H9 (cell line): Measurements from ENCODE around the gene DPP7. TPM values are rescaled to one million over a fixed set of nuclear protein-coding genes. Genes with fewer than 3 reads are reported as not detected.
A peak's percentile ranks its signal among the peaks of the same experiment; 100 is the strongest.

Source experiments
- DNase-seq: peaks from one replicate; pipeline ENCODE4 v3.0.0-alpha.2; 2017
- H2AFZ ChIP-seq: one replicate; pipeline ENCODE4 v1.6.1; 2013; ENCODE audit warnings: mild to moderate bottlenecking, low read length, control low read depth, moderate library complexity
- H2AK5ac ChIP-seq: 2 replicates; pipeline ENCODE4 v1.6.1; 2013; ENCODE audit warnings: low read length, control low read depth, mixed read lengths; ENCODE audit not compliant: insufficient read length
- H2BK120ac ChIP-seq: one replicate; pipeline ENCODE4 v1.6.1; 2013; ENCODE audit warnings: low read depth, mild to moderate bottlenecking, low read length, control low read depth, inconsistent platforms; ENCODE audit not compliant: poor library complexity, severe bottlenecking
- H2BK12ac ChIP-seq: 2 replicates; pipeline ENCODE4 v1.6.1; 2013; ENCODE audit warnings: low read length, control low read depth, mixed read lengths, low read depth; ENCODE audit not compliant: insufficient read length
- H2BK15ac ChIP-seq: 2 replicates; pipeline ENCODE4 v1.6.1; 2013; ENCODE audit warnings: low read depth, low read length, control low read depth
- H2BK20ac ChIP-seq: one replicate; pipeline ENCODE4 v1.6.1; 2013; ENCODE audit warnings: low read depth, mild to moderate bottlenecking, low read length, control low read depth, inconsistent platforms; ENCODE audit not compliant: poor library complexity, severe bottlenecking
- H2BK5ac ChIP-seq: 2 replicates; pipeline ENCODE4 v1.6.1; 2013; ENCODE audit warnings: low read length, control low read depth, mixed read lengths; ENCODE audit not compliant: insufficient read length
- H3K14ac ChIP-seq: 2 replicates; pipeline ENCODE4 v1.6.1; 2013; ENCODE audit warnings: low read length, control low read depth; ENCODE audit not compliant: insufficient read depth
- H3K18ac ChIP-seq: 2 replicates; pipeline ENCODE4 v1.6.1; 2013; ENCODE audit warnings: low read depth, mild to moderate bottlenecking, mixed read lengths, low read length, control low read depth; ENCODE audit not compliant: insufficient read length
- H3K23ac ChIP-seq: 2 replicates; pipeline ENCODE4 v1.6.1; 2013; ENCODE audit warnings: low read length, control low read depth, mixed read lengths, low read depth; ENCODE audit not compliant: insufficient read length
- H3K23me2 ChIP-seq: 2 replicates; pipeline ENCODE4 v1.6.1; 2013; ENCODE audit warnings: low read depth, mild to moderate bottlenecking, mixed read lengths, low read length, control low read depth; ENCODE audit not compliant: insufficient read length, poor library complexity, severe bottlenecking
- H3K27ac ChIP-seq: 2 replicates; pipeline ENCODE4 v1.5.1; 2013; ENCODE audit warnings: low read length, control low read depth, mixed read lengths, low read depth; ENCODE audit not compliant: insufficient read length
- H3K27me3 ChIP-seq: 2 replicates; pipeline ENCODE4 v1.6.1; 2013; ENCODE audit warnings: low read length, control low read depth, inconsistent platforms; ENCODE audit not compliant: insufficient read depth
- H3K4ac ChIP-seq: 2 replicates; pipeline ENCODE4 v1.6.1; 2013; ENCODE audit warnings: low read depth, mild to moderate bottlenecking, control low read depth, inconsistent platforms, low read length, moderate library complexity
- H3K4me1 ChIP-seq: 2 replicates; pipeline ENCODE4 v1.6.1; 2013; ENCODE audit warnings: low read length, control low read depth, inconsistent platforms; ENCODE audit not compliant: insufficient read depth
- H3K4me2 ChIP-seq: 2 replicates; pipeline ENCODE4 v1.6.1; 2013; ENCODE audit warnings: low read length, control low read depth, mixed read lengths; ENCODE audit not compliant: insufficient read length, insufficient read depth
- H3K56ac ChIP-seq: 2 replicates; pipeline ENCODE4 v1.6.1; 2013; ENCODE audit warnings: low read depth, mild to moderate bottlenecking, mixed read lengths, low read length, control low read depth; ENCODE audit not compliant: insufficient read length
- H3K79me1 ChIP-seq: 2 replicates; pipeline ENCODE4 v1.6.1; 2013; ENCODE audit warnings: low read depth, mild to moderate bottlenecking, moderate library complexity, low read length, control low read depth, inconsistent platforms; ENCODE audit not compliant: insufficient read depth, poor library complexity, severe bottlenecking
- H3K79me2 ChIP-seq: 2 replicates; pipeline ENCODE4 v1.6.1; 2013; ENCODE audit warnings: low read length, control low read depth, inconsistent platforms; ENCODE audit not compliant: insufficient read depth
- H3K9ac ChIP-seq: 2 replicates; pipeline ENCODE4 v1.6.1; 2013; ENCODE audit warnings: low read length, control low read depth, mixed read lengths; ENCODE audit not compliant: insufficient read length; ENCODE audit errors: extremely low read depth
- H3K9me3 ChIP-seq: one replicate; pipeline ENCODE4 v1.6.1; 2013; ENCODE audit warnings: low read depth, low read length, inconsistent platforms; ENCODE audit not compliant: control insufficient read depth
- H3T11ph ChIP-seq: one replicate; pipeline ENCODE4 v1.6.1; 2013; ENCODE audit warnings: mild to moderate bottlenecking, low read length, control low read depth, inconsistent platforms
- H4K20me1 ChIP-seq: one replicate; pipeline ENCODE4 v1.6.1; 2013; ENCODE audit not compliant: control insufficient read depth, insufficient read length, insufficient read depth
- H4K5ac ChIP-seq: 2 replicates; pipeline ENCODE4 v1.6.1; 2013; ENCODE audit warnings: low read depth, mild to moderate bottlenecking, mixed read lengths, low read length, control low read depth; ENCODE audit not compliant: insufficient read length
- H4K8ac ChIP-seq: replicated peaks from 2 replicates; pipeline ENCODE4 v1.6.1; 2013; ENCODE audit warnings: low read length, control low read depth, mixed read lengths, low read depth; ENCODE audit not compliant: insufficient read length
- H4K91ac ChIP-seq: 2 replicates; pipeline ENCODE4 v1.6.1; 2013; ENCODE audit warnings: low read depth, mild to moderate bottlenecking, moderate library complexity, mixed read lengths, low read length, control low read depth; ENCODE audit not compliant: insufficient read length
- H3K27ac Mint-ChIP-seq, 3 experiments: 2 replicates in 2 of 3; 3 replicates in 1 of 3; pipeline ENCODE4 v1.8.0; 2020 to 2021; ENCODE audit warnings: mixed read lengths in 3 of 3, mild to moderate bottlenecking in 1 of 3, moderate library complexity in 1 of 3
- H3K27me3 Mint-ChIP-seq: 2 replicates; pipeline ENCODE4 v1.8.0; 2021; ENCODE audit warnings: low read depth, mild to moderate bottlenecking, moderate library complexity, mixed read lengths
- H3K36me3 Mint-ChIP-seq, 3 experiments: 2 replicates in 2 of 3; 3 replicates in 1 of 3; pipeline ENCODE4 v1.8.0; 2020 to 2021; ENCODE audit warnings: low read depth in 3 of 3, mixed read lengths in 3 of 3; ENCODE audit not compliant: insufficient read depth in 1 of 3
- H3K4me1 Mint-ChIP-seq, 2 experiments: 2 replicates each; pipeline ENCODE4 v1.8.0; 2020; ENCODE audit warnings: mixed read lengths in 2 of 2
- H3K4me3 Mint-ChIP-seq, 2 experiments: 2 replicates in 1 of 2; 3 replicates in 1 of 2; pipeline ENCODE4 v1.8.0; 2020 to 2021; ENCODE audit warnings: mild to moderate bottlenecking in 2 of 2, mixed read lengths in 2 of 2, moderate library complexity in 1 of 2
- H3K9me3 Mint-ChIP-seq, 2 experiments: 2 replicates in 1 of 2; 3 replicates in 1 of 2; pipeline ENCODE4 v1.8.0; 2020; ENCODE audit warnings: mild to moderate bottlenecking in 2 of 2, mixed read lengths in 2 of 2, moderate library complexity in 1 of 2
- WGBS: extraction: QIAGEN DNeasy Blood & Tissue Kit; methylation state at CpG from one replicate; pipeline ENCODE4 v1.1.7; 2013; ENCODE audit warnings: missing lambda C conversion rate, low lambda C conversion rate, mixed read lengths; ENCODE audit not compliant: insufficient read length; ENCODE audit errors: extremely low coverage; 5-methylcytosine and 5-hydroxymethylcytosine counted together
- total RNA-seq: library from RNA; stranded (reverse); gene quantifications from 2 replicates; pipeline ENCODE4 v1.2.1, GENCODE V29; 2021
- TF ChIP-seq, protein P1 (sequence below): fragments of 200-600 bp; sonication (generic); conservative IDR thresholded peaks from 3 replicates; pipeline ENCODE4 v1.8.0; 2021; ENCODE audit warnings: antibody characterized with exemption, mild to moderate bottlenecking

DPP7 gene
- total RNA-seq, 1 experiment from 2014 or later: 29.4 TPM

DNA sequence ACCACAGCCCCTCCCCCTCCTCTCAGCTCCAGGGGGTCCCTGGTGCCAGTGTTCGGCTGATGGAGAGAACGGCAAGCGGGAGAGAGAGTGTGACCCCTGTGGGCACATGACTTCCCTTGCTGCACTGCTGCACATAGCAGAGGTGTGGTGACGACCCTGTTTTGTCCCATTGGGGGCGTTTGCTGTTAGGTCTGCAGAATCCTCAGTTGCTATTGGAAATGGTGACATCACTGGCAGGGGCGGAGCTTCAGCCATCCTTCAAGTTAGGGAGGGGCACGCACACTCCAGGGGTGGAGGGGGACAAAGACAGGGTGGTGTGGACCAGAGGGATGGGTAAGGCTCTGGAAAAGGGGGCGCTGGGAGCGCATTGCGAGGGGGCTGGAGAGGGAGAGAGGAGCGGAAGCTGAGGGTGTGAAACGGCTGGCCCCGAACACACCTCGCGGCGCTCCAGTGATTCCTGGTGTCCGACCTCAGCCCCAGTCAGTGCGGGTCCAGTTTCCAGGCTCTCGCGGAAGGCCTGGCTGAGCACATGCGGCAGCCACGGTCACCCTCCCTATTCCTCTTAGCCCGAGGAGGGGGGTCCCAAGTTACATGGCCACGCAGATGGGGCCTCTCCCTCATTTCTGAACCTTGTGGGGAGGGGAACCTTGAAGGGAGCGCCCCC, 23.7 kb upstream of the DPP7 start:
- no peak overlapping the region for H3K27ac Mint-ChIP-seq
- Histone ChIP-seq H4K91ac (no peak overlapping the region), H2BK12ac (no peak overlapping the region), H3K4me2 (peak overlapping the region; percentile 7), H3K9ac (no peak overlapping the region), H3K23ac (no peak overlapping the region), H3K4me1 (no peaks in the 10 kb centered on the region), H4K8ac (no peak overlapping the region), H3K56ac (no peak overlapping the region), H2BK120ac (no peak overlapping the region), H2BK15ac (no peak overlapping the region), H3T11ph (no peak overlapping the region), H3K9me3 (no peaks in the 10 kb centered on the region), H3K79me2 (no peaks in the 10 kb centered on the region), H3K23me2 (no peaks in the 10 kb centered on the region), H3K79me1 (no peaks in the 10 kb centered on the region), H2BK20ac (no peak overlapping the region), H3K14ac (no peak overlapping the region), H3K4ac (no peak overlapping the region), H3K18ac (no peak overlapping the region), H2AFZ (no peak overlapping the region), H4K20me1 (peaks cover 2% of the 10 kb centered on the region), H3K27ac (no peak overlapping the region), H4K5ac (no peak overlapping the region), H2AK5ac (no peak overlapping the region), H3K27me3 (peaks cover 29% of the 10 kb centered on the region; the same call in 1 of the 2 replicates), H2BK5ac (no peak overlapping the region)
- H3K27me3 Mint-ChIP-seq: peaks cover 93% of the 10 kb centered on the region
- WGBS: no CpG with 5 or more reads among the region's 25 CpGs
- DNase-seq: peak; percentile 74
- no peaks in the 10 kb centered on the region; a peak in 2 of 5 replicates for H3K9me3 Mint-ChIP-seq
- peak overlapping the region in 1 of 2 experiments; percentile 74; a peak in 3 of 5 replicates for H3K4me3 Mint-ChIP-seq
- no peaks in the 10 kb centered on the region for H3K36me3 Mint-ChIP-seq
- TF ChIP-seq, protein P1, sequence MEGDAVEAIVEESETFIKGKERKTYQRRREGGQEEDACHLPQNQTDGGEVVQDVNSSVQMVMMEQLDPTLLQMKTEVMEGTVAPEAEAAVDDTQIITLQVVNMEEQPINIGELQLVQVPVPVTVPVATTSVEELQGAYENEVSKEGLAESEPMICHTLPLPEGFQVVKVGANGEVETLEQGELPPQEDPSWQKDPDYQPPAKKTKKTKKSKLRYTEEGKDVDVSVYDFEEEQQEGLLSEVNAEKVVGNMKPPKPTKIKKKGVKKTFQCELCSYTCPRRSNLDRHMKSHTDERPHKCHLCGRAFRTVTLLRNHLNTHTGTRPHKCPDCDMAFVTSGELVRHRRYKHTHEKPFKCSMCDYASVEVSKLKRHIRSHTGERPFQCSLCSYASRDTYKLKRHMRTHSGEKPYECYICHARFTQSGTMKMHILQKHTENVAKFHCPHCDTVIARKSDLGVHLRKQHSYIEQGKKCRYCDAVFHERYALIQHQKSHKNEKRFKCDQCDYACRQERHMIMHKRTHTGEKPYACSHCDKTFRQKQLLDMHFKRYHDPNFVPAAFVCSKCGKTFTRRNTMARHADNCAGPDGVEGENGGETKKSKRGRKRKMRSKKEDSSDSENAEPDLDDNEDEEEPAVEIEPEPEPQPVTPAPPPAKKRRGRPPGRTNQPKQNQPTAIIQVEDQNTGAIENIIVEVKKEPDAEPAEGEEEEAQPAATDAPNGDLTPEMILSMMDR: no peak
- H3K4me1 Mint-ChIP-seq: peaks cover 0 to 12% of the 10 kb centered on the region in 2 experiments; a peak in 2 of 4 replicates
